GM23248 (cell line): ENCODE data around the gene DES. TPM values are rescaled to one million over a fixed set of nuclear protein-coding genes. Genes with fewer than 3 reads are reported as not detected.

ENCODE experiments used
- DNase-seq: peaks from one replicate; pipeline ENCODE4 v3.0.0-alpha.2; 2015
- H2AFZ ChIP-seq: fragments of 200-600 bp; sonication (generic); 2 replicates; pipeline ENCODE4 v1.6.1; 2016; ENCODE audit warnings: antibody characterized with exemption
- H3F3A ChIP-seq: fragments of 200-600 bp; sonication (generic); 2 replicates; pipeline ENCODE4 v1.6.1; 2016; ENCODE audit warnings: mild to moderate bottlenecking, antibody characterized with exemption, mixed run types; ENCODE audit not compliant: insufficient read depth
- H3K27ac ChIP-seq: fragments of 200-600 bp; sonication (generic); 2 replicates; pipeline ENCODE4 v1.5.1; 2016; ENCODE audit warnings: mild to moderate bottlenecking
- H3K27me3 ChIP-seq: fragments of 200-600 bp; sonication (generic); replicated peaks from 2 replicates; pipeline ENCODE4 v1.6.1; 2016; ENCODE audit warnings: mild to moderate bottlenecking; ENCODE audit not compliant: insufficient read depth
- H3K36me3 ChIP-seq: fragments of 200-600 bp; sonication (generic); 2 replicates; pipeline ENCODE4 v1.6.1; 2016; ENCODE audit warnings: low read depth, mild to moderate bottlenecking
- H3K4me1 ChIP-seq: fragments of 200-600 bp; sonication (generic); 2 replicates; pipeline ENCODE4 v1.6.1; 2016; ENCODE audit warnings: mild to moderate bottlenecking; ENCODE audit not compliant: insufficient read depth
- H3K4me2 ChIP-seq: fragments of 200-600 bp; sonication (generic); one replicate; pipeline ENCODE4 v1.6.1; 2016; ENCODE audit warnings: mild to moderate bottlenecking; ENCODE audit not compliant: unreplicated experiment
- H3K4me3 ChIP-seq: fragments of 200-600 bp; sonication (generic); 2 replicates; pipeline ENCODE4 v1.5.1; 2016; ENCODE audit warnings: mild to moderate bottlenecking
- H3K79me2 ChIP-seq: fragments of 200-600 bp; sonication (generic); 2 replicates; pipeline ENCODE4 v1.6.1; 2016; ENCODE audit warnings: mild to moderate bottlenecking; ENCODE audit not compliant: insufficient read depth
- H3K9ac ChIP-seq: fragments of 200-600 bp; sonication (generic); 2 replicates; pipeline ENCODE4 v1.6.1; 2016; ENCODE audit warnings: mild to moderate bottlenecking
- H3K9me2 ChIP-seq: fragments of 200-600 bp; sonication (generic); 2 replicates; pipeline ENCODE4 v1.6.1; 2016; ENCODE audit warnings: mixed run types, mild to moderate bottlenecking, moderate library complexity; ENCODE audit not compliant: insufficient read depth
- H3K9me3 ChIP-seq: fragments of 200-600 bp; sonication (generic); one replicate; pipeline ENCODE4 v1.6.1; 2017; ENCODE audit warnings: low read depth
- H4K20me1 ChIP-seq: fragments of 200-600 bp; sonication (generic); 2 replicates; pipeline ENCODE4 v1.6.0; 2016; ENCODE audit not compliant: insufficient read depth
- EZH2 ChIP-seq: fragments of 200-600 bp; sonication (generic); IDR thresholded peaks from 2 replicates; pipeline ENCODE4 v1.6.1; 2018; ENCODE audit warnings: antibody characterized with exemption, mild to moderate bottlenecking; ENCODE audit not compliant: insufficient read depth, poor library complexity, severe bottlenecking
- EZH2phosphoT487 ChIP-seq: fragments of 200-600 bp; sonication (generic); IDR thresholded peaks from 2 replicates; pipeline ENCODE4 v1.6.1; 2018; ENCODE audit warnings: antibody characterized with exemption, moderate library complexity, mild to moderate bottlenecking, low read depth; ENCODE audit not compliant: insufficient read depth
- WGBS, 2 experiments: methylation state at CpG; one replicate each; pipeline ENCODE4 v1.1.6; 2015 to 2017; ENCODE audit warnings: low lambda C conversion rate in 2 of 2, low coverage in 1 of 2; ENCODE audit errors: missing lambda C conversion rate in 2 of 2; 5-methylcytosine and 5-hydroxymethylcytosine counted together
- in situ Hi-C: fragments of 300-500 bp; cut with MboI; formaldehyde crosslinking; loops from 2 replicates; pipeline ENCODE4 v1.15.0; 2020
- polyA plus RNA-seq: library from polyadenylated mRNA; unstranded; fragments of >200 nt; fragmentation: Nextera tagmentation; extraction: Ambion mirVana; gene quantifications from 2 replicates; pipeline ENCODE4 v1.2.1, GENCODE V29; 2016
- total RNA-seq: library from RNA; depleted of rRNA; stranded (reverse); fragments of >200 nt; shearing (Covaris generic); gene quantifications from 2 replicates; pipeline ENCODE4 v1.2.3, GENCODE V29; 2014

Gene DES
- total and polyA plus RNA-seq, 2 experiments from 2014 or later = 1.1 to 2.7 TPM

DNA sequence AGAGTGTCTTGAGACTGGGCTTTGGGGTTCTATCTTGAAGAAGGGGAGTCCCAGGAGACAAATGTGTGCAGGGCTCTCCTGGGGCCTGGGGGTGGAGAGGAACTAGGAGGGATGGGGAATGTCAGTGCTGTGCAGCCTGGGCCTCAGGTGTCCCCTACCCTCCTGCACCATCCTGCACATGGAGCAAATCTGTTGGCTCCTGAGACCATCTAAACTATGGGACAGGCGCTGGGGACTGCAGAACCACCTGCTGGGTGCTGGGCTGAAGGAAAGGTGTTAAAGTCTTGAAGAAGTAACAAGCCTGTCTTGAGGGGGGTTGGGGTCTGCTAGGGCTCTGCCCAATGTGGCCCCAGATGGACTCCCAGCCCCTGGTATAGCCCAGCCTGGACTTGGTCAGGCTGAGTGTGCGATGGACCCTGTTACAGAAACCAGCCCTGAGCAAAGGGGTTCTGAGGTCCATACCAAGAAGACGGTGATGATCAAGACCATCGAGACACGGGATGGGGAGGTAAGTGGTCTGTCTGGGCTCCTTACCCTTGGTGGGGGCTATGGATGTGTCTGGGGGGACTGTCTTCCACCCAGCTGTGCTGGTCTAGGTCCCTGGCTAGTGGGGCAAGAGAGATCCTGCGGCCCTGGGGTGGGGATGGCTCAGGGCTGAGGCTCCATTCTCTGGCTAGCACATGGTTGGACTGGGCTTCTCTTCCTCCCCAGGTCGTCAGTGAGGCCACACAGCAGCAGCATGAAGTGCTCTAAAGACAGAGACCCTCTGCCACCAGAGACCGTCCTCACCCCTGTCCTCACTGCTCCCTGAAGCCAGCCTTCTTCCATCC lies 7.3 kb downstream of the DES start:
- H3K4me2 ChIP-seq = no peak overlapping the region
- H4K20me1 ChIP-seq = no peaks in the 10 kb centered on the region
- no peak for DNase-seq
- TF ChIP-seq EZH2 (no peak), EZH2phosphoT487 (no peak)
- no peaks in the 10 kb centered on the region for H3K36me3 ChIP-seq
- no peaks in the 10 kb centered on the region for H3K9me2 ChIP-seq
- no peaks in the 10 kb centered on the region for H3K79me2 ChIP-seq
- no peak overlapping the region for H3K27ac ChIP-seq
- WGBS, 2 experiments = 73 to 79% methylated on average over 7 to 8 of the region's 8 CpGs
- H2AFZ ChIP-seq = no peak overlapping the region
- H3K27me3 ChIP-seq = no peaks in the 10 kb centered on the region
- in situ Hi-C loops = no loop called here
- H3K4me1 ChIP-seq = no peaks in the 10 kb centered on the region
- no peak overlapping the region for H3K9ac ChIP-seq
- no peak overlapping the region for H3K4me3 ChIP-seq
- H3F3A ChIP-seq = no peaks in the 10 kb centered on the region
- no peaks in the 10 kb centered on the region for H3K9me3 ChIP-seq

DNA sequence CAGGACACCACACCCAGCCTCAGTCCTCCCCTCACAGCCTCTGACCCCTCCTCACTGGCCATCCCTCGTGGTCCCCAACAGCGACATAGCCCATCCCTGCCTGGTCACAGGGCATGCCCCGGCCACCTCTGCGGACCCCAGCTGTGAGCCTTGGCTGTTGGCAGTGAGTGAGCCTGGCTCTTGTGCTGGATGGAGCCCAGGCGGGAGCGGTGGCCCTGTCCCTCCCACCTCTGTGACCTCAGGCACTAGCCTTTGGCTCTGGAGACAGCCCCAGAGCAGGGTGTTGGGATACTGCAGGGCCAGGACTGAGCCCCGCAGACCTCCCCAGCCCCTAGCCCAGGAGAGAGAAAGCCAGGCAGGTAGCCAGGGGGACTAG lies 7.9 kb downstream of the DES start:
- Histone ChIP-seq H3K9me2 (no peaks in the 10 kb centered on the region), H3K36me3 (no peaks in the 10 kb centered on the region), H3K9me3 (no peaks in the 10 kb centered on the region), H3F3A (no peaks in the 10 kb centered on the region), H3K4me2 (no peak overlapping the region), H3K9ac (no peak overlapping the region), H3K27ac (no peak overlapping the region), H4K20me1 (no peaks in the 10 kb centered on the region), H3K4me3 (no peak overlapping the region), H3K79me2 (no peaks in the 10 kb centered on the region), H2AFZ (no peak overlapping the region), H3K4me1 (no peaks in the 10 kb centered on the region), H3K27me3 (no peaks in the 10 kb centered on the region)
- WGBS, 2 experiments = 67 to 72% methylated on average over 7 of the region's 7 CpGs
- in situ Hi-C loops = no loop called here
- no peak for TF ChIP-seq EZH2
- no peak for TF ChIP-seq EZH2phosphoT487
- DNase-seq = no peak

DNA sequence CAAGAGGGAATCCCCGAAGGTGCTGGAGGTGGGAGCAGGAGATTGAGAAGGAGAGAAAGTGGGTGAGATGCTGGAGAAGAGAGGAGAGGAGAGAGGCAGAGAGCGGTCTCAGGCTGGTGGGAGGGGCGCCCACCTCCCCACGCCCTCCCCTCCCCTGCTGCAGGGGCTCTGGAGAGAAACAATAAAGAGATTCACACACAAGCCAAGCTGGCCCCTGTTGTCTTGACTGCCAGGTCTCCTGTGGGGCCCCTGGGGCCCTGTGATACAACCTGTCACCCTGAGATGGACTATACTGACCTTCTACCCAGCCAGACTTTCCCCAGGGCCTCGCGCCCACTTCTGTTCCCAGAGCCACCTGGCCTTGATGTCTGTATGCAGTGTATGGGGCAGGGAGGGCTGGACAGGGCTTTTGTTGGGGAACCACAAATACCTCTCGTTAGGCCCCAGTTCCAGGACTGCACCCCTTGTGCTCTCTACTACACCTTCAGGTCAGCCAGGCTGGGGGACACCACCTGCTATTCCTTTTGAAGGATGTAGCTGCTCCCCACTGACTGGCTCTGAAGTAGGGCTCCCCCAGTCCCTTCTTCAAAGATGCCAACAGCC lies 8.5 kb downstream of the DES start:
- H3K79me2 ChIP-seq = no peaks in the 10 kb centered on the region
- no peaks in the 10 kb centered on the region for H3K9me3 ChIP-seq
- H2AFZ ChIP-seq = no peak overlapping the region
- WGBS, 2 experiments = 68 to 80% methylated on average over 7 of the region's 7 CpGs
- H3K27ac ChIP-seq = no peak overlapping the region
- no peak overlapping the region for H3K4me3 ChIP-seq
- no peaks in the 10 kb centered on the region for H3K27me3 ChIP-seq
- no peaks in the 10 kb centered on the region for H3K36me3 ChIP-seq
- no peak for DNase-seq
- in situ Hi-C loops = no loop called here
- no peak overlapping the region for H3K4me2 ChIP-seq
- H3F3A ChIP-seq = no peaks in the 10 kb centered on the region
- TF ChIP-seq EZH2phosphoT487 (no peak), EZH2 (no peak)
- no peaks in the 10 kb centered on the region for H4K20me1 ChIP-seq
- H3K4me1 ChIP-seq = no peaks in the 10 kb centered on the region
- no peaks in the 10 kb centered on the region for H3K9me2 ChIP-seq
- H3K9ac ChIP-seq = no peak overlapping the region

DNA sequence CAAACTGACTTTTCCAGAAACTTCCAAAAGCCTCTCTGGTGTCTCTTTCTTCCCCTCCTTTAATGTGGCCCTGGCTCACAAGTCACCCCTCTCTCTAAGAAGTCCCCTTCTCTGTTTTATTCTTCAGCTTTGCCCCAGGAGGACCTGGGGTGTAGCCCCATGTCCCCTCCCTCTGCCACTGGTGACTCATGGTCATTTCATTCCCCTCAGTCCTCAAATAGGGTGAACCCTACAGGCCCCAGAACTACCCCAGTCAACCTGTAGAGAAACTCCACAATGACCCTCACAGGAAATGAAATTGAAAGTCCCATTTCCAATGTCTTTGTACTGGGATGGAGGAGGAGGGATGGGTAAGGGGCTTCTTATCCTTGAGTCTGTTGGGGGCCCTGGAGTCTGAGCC lies 10.3 kb downstream of the DES start:
- Histone ChIP-seq H3K4me3 (no peak overlapping the region), H3K27ac (no peak overlapping the region), H3K36me3 (no peaks in the 10 kb centered on the region), H4K20me1 (no peaks in the 10 kb centered on the region), H3K9ac (no peak overlapping the region), H3K9me2 (no peaks in the 10 kb centered on the region), H3K9me3 (no peaks in the 10 kb centered on the region), H3F3A (no peaks in the 10 kb centered on the region), H3K79me2 (no peaks in the 10 kb centered on the region), H3K4me1 (no peaks in the 10 kb centered on the region), H3K27me3 (no peaks in the 10 kb centered on the region), H2AFZ (no peak overlapping the region), H3K4me2 (no peak overlapping the region)
- TF ChIP-seq EZH2phosphoT487 (no peak), EZH2 (no peak)
- DNase-seq = no peak
- in situ Hi-C loops = no loop called here
